Hepatocyte (in vitro differentiated cells): Measurements from ENCODE around the gene TOP1. TPM values are rescaled to one million over a fixed set of nuclear protein-coding genes. Genes with fewer than 3 reads are reported as not detected.

Experiments
- DNase-seq: peaks from one replicate; pipeline ENCODE4 v3.0.0-alpha.2; 2016; ENCODE audit warnings: low spot score
- H2AFZ ChIP-seq: fragments of 200-600 bp; sonication (generic); 2 replicates; pipeline ENCODE4 v1.6.0; 2016; ENCODE audit warnings: antibody characterized with exemption, mild to moderate bottlenecking
- H3K27ac ChIP-seq: fragments of 200-600 bp; sonication (generic); 2 replicates; pipeline ENCODE4 v1.5.1; 2016; ENCODE audit warnings: mild to moderate bottlenecking
- H3K27me3 ChIP-seq: fragments of 200-600 bp; sonication (generic); 2 replicates; pipeline ENCODE4 v1.6.1; 2016
- H3K36me3 ChIP-seq: fragments of 200-600 bp; sonication (generic); replicated peaks from 2 replicates; pipeline ENCODE4 v1.5.1; 2016; ENCODE audit warnings: low read depth; ENCODE audit not compliant: insufficient read depth
- H3K4me1 ChIP-seq: fragments of 200-600 bp; sonication (generic); 2 replicates; pipeline ENCODE4 v1.5.1; 2016; ENCODE audit warnings: mild to moderate bottlenecking, moderate library complexity; ENCODE audit not compliant: insufficient read depth
- H3K4me2 ChIP-seq: fragments of 200-600 bp; sonication (generic); 2 replicates; pipeline ENCODE4 v1.6.0; 2016
- H3K4me3 ChIP-seq: fragments of 200-600 bp; sonication (generic); 2 replicates; pipeline ENCODE4 v1.5.1; 2016; ENCODE audit warnings: mild to moderate bottlenecking
- H3K79me2 ChIP-seq: fragments of 200-600 bp; sonication (generic); 2 replicates; pipeline ENCODE4 v1.6.0; 2017; ENCODE audit warnings: mild to moderate bottlenecking
- H3K9me2 ChIP-seq: fragments of 200-600 bp; sonication (generic); replicated peaks from 2 replicates; pipeline ENCODE4 v1.6.0; 2017; ENCODE audit warnings: mild to moderate bottlenecking; ENCODE audit not compliant: insufficient read depth
- H3K9me3 ChIP-seq: fragments of 200-600 bp; sonication (generic); 2 replicates; pipeline ENCODE4 v1.5.1; 2016; ENCODE audit warnings: low read depth, mild to moderate bottlenecking
- H4K20me1 ChIP-seq: fragments of 200-600 bp; sonication (generic); 2 replicates; pipeline ENCODE4 v1.6.0; 2016; ENCODE audit warnings: mild to moderate bottlenecking; ENCODE audit not compliant: insufficient read depth, poor library complexity, severe bottlenecking
- EZH2 ChIP-seq: fragments of 200-600 bp; sonication (generic); IDR thresholded peaks from 2 replicates; pipeline ENCODE4 v1.6.1; 2016; ENCODE audit warnings: antibody characterized with exemption, mild to moderate bottlenecking, borderline replicate concordance
- EZH2phosphoT487 ChIP-seq: fragments of 200-600 bp; sonication (generic); IDR thresholded peaks from one replicate; pipeline ENCODE4 v1.6.1; 2018; ENCODE audit warnings: antibody characterized with exemption, mild to moderate bottlenecking, low read depth, moderate library complexity; ENCODE audit not compliant: unreplicated experiment, severe bottlenecking
- WGBS: methylation state at CpG from one replicate; pipeline ENCODE4 v1.1.6; 2016; ENCODE audit warnings: low lambda C conversion rate; ENCODE audit errors: missing lambda C conversion rate; 5-methylcytosine and 5-hydroxymethylcytosine counted together
- polyA plus RNA-seq: library from polyadenylated mRNA; unstranded; fragments of >200 nt; fragmentation: Nextera tagmentation; extraction: Ambion mirVana; gene quantifications from 2 replicates; pipeline ENCODE4 v1.2.1, GENCODE V29; 2016
- total RNA-seq: library from RNA; depleted of rRNA; stranded (reverse); fragments of >200 nt; gene quantifications from 2 replicates; pipeline ENCODE4 v1.2.3, GENCODE V29; 2014
- TF ChIP-seq, protein P1 (sequence below): fragments of 200-600 bp; sonication (generic); IDR thresholded peaks from 2 replicates; pipeline ENCODE4 v1.5.1; 2016; ENCODE audit warnings: antibody characterized with exemption, mild to moderate bottlenecking; ENCODE audit not compliant: poor library complexity

TOP1 gene
- total and polyA plus RNA-seq, 2 experiments from 2014 or later: 28.3 to 38.2 TPM

DNA sequence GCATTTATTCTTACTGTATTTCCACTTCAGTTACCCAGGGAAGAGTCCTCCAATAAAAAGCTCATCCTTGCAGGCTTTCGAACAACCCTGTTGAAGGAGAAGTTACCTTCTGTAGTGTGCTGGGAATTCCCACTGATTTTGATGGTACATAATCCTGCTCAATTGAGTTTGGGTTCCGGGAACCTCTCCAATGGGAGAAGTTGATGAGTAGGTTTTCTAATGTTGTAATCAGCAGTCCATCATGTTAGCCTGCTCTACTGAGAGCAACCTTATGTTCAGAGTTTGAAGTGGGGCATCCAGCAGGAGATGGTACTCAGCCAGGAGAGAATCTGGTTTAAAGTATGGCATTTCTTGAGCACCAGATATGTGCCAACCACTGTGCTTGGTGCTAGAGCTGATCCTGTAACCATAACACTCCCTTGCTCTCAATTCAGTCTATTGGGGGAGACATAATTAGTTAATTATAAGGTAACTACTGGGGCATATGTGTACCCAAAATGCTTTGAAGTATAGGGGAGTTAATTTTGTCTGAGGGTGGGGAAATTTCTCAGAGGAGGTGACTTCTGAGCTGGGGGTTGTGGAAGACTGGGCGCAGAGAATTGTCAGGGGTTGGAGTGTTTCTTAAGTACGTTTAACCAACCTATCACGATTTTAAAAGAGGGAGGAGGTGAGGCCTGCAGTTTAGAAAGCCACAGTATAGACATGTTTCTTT is 2.1 kb downstream of the TOP1 start:
- H3K79me2 ChIP-seq: peaks cover 70% of the 10 kb centered on the region
- TF ChIP-seq, protein P1, sequence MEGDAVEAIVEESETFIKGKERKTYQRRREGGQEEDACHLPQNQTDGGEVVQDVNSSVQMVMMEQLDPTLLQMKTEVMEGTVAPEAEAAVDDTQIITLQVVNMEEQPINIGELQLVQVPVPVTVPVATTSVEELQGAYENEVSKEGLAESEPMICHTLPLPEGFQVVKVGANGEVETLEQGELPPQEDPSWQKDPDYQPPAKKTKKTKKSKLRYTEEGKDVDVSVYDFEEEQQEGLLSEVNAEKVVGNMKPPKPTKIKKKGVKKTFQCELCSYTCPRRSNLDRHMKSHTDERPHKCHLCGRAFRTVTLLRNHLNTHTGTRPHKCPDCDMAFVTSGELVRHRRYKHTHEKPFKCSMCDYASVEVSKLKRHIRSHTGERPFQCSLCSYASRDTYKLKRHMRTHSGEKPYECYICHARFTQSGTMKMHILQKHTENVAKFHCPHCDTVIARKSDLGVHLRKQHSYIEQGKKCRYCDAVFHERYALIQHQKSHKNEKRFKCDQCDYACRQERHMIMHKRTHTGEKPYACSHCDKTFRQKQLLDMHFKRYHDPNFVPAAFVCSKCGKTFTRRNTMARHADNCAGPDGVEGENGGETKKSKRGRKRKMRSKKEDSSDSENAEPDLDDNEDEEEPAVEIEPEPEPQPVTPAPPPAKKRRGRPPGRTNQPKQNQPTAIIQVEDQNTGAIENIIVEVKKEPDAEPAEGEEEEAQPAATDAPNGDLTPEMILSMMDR: no peak
- TF ChIP-seq EZH2 (no peak), EZH2phosphoT487 (no peak)
- H3K4me1 ChIP-seq: peaks cover 38% of the 10 kb centered on the region
- no peaks in the 10 kb centered on the region for H3K9me2 ChIP-seq
- peak overlapping the region; percentile 96 for H3K4me3 ChIP-seq
- H3K27me3 ChIP-seq: no peaks in the 10 kb centered on the region
- H4K20me1 ChIP-seq: peaks cover 54% of the 10 kb centered on the region
- H3K9me3 ChIP-seq: no peaks in the 10 kb centered on the region
- peak overlapping the region; percentile 82 for H3K4me2 ChIP-seq
- no peaks in the 10 kb centered on the region for H3K36me3 ChIP-seq
- no peak overlapping the region for H2AFZ ChIP-seq
- DNase-seq: no peak
- 59% methylated on average over 5 of the region's 5 CpGs for WGBS
- H3K27ac ChIP-seq: peak overlapping the region; percentile 99

DNA sequence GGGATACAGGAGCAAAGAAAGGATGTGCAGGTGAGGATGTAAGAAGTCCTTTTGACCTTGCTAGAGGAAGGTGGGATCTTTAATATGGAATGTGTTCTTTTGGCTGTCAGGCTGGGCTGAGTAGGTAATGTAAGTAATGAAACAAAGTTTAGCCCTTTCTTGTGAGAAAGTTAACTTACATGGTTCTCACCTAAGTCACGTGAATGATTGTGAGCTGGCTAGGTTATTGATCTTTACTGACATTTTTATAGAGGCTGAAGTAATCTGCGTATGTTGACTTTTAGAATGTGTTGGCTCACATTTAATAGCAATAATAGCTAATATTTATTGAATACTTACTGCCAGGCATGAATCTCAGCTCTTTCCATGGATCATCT is 2.6 kb downstream of the TOP1 start:
- H3K4me1 ChIP-seq: peaks cover 38% of the 10 kb centered on the region
- H4K20me1 ChIP-seq: peaks cover 59% of the 10 kb centered on the region
- WGBS: 56% methylated on average over 2 of the region's 2 CpGs

DNA sequence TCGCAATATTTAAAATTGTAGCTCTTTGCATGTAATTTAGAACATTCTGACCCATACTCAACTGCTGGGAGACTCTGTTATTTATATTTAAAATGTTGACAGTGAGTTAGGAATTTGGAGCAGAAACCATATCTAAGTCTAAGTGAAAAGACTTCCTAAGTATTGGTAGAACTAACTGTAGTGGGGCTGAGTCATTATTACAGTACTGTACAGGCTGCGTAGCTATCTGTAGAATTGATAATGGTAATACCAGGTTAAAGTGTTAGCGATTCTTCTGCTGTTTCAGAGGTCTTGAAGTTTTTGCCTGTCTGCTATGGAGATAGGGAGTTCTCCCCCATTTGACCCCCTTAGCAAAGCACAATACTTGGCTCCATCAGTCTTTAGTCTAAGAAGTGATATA is 3.6 kb downstream of the TOP1 start:
- 82% methylated on average over 3 of the region's 3 CpGs for WGBS
- DNase-seq: no peak
- H3K27me3 ChIP-seq: no peaks in the 10 kb centered on the region
- H3K9me3 ChIP-seq: no peaks in the 10 kb centered on the region
- H3K79me2 ChIP-seq: peaks cover 85% of the 10 kb centered on the region
- peak overlapping the region; percentile 22 for H3K4me3 ChIP-seq
- H3K9me2 ChIP-seq: no peaks in the 10 kb centered on the region
- no peaks in the 10 kb centered on the region for H3K36me3 ChIP-seq
- peak overlapping the region; percentile 82 for H3K4me2 ChIP-seq
- no peak overlapping the region for H3K27ac ChIP-seq
- peaks cover 63% of the 10 kb centered on the region for H4K20me1 ChIP-seq
- H2AFZ ChIP-seq: no peak overlapping the region
- TF ChIP-seq EZH2 (no peak), EZH2phosphoT487 (no peak)
- TF ChIP-seq, protein P1: no peak
- peaks cover 38% of the 10 kb centered on the region for H3K4me1 ChIP-seq

More for the DNA sequence above, 2.6 kb downstream of the TOP1 start:
- no peaks in the 10 kb centered on the region for H3K27me3 ChIP-seq
- DNase-seq: no peak
- H2AFZ ChIP-seq: no peak overlapping the region
- H3K4me3 ChIP-seq: peak overlapping the region; percentile 22
- no peaks in the 10 kb centered on the region for H3K9me3 ChIP-seq
- TF ChIP-seq, protein P1: no peak
- TF ChIP-seq EZH2phosphoT487: no peak
- no peak for TF ChIP-seq EZH2
- H3K79me2 ChIP-seq: peaks cover 75% of the 10 kb centered on the region
- H3K4me2 ChIP-seq: peak overlapping the region; percentile 82
- no peaks in the 10 kb centered on the region for H3K36me3 ChIP-seq
- no peaks in the 10 kb centered on the region for H3K9me2 ChIP-seq
- no peak overlapping the region for H3K27ac ChIP-seq
